Measurements from ENCODE around the gene KIF1B. TPM values are rescaled to one million over a fixed set of nuclear protein-coding genes. Genes with fewer than 3 reads are reported as not detected.

KIF1B gene
- total RNA-seq, 1 experiment from 2014 or later, result 33.0 TPM

DNA sequence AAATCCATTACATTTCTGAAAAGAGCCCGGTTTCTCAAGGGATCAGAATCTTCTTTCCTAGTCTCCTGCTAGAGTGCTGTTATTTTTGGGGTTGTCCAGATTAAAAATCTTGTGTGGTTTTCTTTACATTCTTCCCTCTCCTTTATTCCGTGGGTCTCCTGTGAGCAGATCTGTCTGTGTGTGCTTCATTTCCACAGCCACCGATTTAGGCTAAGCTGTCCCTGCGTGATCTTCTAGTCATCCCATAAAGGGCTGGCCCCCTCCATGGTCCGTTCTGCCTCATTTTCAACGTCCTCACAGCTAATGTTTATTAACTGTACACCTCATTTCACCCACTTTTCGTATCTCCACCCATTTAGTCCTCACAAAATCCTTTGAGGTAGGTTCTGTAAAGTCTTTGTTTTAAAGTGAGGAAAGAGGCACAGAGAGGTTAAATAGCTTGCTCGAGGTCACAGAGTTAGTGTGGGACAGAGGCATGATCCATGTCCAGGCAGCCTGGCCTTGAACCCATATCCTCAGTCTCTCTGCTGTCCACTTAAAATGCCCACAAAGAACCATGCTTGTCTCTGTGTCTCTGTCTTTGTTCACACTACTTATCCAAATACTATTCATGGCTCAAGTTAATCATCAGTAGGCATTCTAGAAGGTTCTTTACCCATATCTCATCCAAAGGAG is 38.2 kb upstream of the KIF1B start:
- ChIA-PET CTCF (no interaction called here), POLR2A (no interaction called here)
- H3K27me3 ChIP-seq (ENCODE audit: control insufficient read depth, insufficient read depth, low read length), result no peaks in the 10 kb centered on the region
- no TSS peak for BruUV-seq (replicated peaks)
- H3K4me1 ChIP-seq (ENCODE audit: control insufficient read depth, insufficient read depth, low read length), result no peaks in the 10 kb centered on the region
- no peak for TF ChIP-seq SIN3A (IDR thresholded peaks at IDR 0.05; ENCODE audit: borderline replicate concordance, insufficient read depth, low read depth, low read length)
- TF ChIP-seq, protein P1, sequence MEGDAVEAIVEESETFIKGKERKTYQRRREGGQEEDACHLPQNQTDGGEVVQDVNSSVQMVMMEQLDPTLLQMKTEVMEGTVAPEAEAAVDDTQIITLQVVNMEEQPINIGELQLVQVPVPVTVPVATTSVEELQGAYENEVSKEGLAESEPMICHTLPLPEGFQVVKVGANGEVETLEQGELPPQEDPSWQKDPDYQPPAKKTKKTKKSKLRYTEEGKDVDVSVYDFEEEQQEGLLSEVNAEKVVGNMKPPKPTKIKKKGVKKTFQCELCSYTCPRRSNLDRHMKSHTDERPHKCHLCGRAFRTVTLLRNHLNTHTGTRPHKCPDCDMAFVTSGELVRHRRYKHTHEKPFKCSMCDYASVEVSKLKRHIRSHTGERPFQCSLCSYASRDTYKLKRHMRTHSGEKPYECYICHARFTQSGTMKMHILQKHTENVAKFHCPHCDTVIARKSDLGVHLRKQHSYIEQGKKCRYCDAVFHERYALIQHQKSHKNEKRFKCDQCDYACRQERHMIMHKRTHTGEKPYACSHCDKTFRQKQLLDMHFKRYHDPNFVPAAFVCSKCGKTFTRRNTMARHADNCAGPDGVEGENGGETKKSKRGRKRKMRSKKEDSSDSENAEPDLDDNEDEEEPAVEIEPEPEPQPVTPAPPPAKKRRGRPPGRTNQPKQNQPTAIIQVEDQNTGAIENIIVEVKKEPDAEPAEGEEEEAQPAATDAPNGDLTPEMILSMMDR (IDR thresholded peaks at IDR 0.05), result no peak
- no peak for TF ChIP-seq TCF7L2 (IDR thresholded peaks at IDR 0.05; ENCODE audit: low read depth, low read length)
- no peak for TF ChIP-seq POLR2AphosphoS5 (IDR thresholded peaks at IDR 0.05; ENCODE audit: low read depth, low read length)
- TF ChIP-seq, protein P2, sequence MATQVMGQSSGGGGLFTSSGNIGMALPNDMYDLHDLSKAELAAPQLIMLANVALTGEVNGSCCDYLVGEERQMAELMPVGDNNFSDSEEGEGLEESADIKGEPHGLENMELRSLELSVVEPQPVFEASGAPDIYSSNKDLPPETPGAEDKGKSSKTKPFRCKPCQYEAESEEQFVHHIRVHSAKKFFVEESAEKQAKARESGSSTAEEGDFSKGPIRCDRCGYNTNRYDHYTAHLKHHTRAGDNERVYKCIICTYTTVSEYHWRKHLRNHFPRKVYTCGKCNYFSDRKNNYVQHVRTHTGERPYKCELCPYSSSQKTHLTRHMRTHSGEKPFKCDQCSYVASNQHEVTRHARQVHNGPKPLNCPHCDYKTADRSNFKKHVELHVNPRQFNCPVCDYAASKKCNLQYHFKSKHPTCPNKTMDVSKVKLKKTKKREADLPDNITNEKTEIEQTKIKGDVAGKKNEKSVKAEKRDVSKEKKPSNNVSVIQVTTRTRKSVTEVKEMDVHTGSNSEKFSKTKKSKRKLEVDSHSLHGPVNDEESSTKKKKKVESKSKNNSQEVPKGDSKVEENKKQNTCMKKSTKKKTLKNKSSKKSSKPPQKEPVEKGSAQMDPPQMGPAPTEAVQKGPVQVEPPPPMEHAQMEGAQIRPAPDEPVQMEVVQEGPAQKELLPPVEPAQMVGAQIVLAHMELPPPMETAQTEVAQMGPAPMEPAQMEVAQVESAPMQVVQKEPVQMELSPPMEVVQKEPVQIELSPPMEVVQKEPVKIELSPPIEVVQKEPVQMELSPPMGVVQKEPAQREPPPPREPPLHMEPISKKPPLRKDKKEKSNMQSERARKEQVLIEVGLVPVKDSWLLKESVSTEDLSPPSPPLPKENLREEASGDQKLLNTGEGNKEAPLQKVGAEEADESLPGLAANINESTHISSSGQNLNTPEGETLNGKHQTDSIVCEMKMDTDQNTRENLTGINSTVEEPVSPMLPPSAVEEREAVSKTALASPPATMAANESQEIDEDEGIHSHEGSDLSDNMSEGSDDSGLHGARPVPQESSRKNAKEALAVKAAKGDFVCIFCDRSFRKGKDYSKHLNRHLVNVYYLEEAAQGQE (IDR thresholded peaks at IDR 0.05; ENCODE audit: insufficient read depth in 1 of 2, low read depth in 2 of 2, low read length in 1 of 2), result no peak
- DNase-seq (ENCODE audit: low read depth, low spot score) (no peak), ATAC-seq (no peak)
- H3K27ac ChIP-seq (ENCODE audit: low read length), result no peak overlapping the region
- H3K4me3 ChIP-seq (ENCODE audit: low read depth in 2 of 2, low read length in 2 of 2), result no peak overlapping the region
- in situ Hi-C loops (cut with HindIII; ENCODE audit: low pct_unique_long_range_greater_than_20kb, low sequenced_read_pairs) (no loop called here), intact Hi-C loops (cut with micrococcal nuclease; ENCODE audit: unreplicated experiment) (no loop called here)
- no peaks in the 10 kb centered on the region for H3K9me3 ChIP-seq (ENCODE audit: control insufficient read depth, insufficient read depth, low read depth, low read length)
- peaks cover 9% of the 10 kb centered on the region for H3K36me3 ChIP-seq (ENCODE audit: control insufficient read depth, insufficient read depth, low read length)

DNA sequence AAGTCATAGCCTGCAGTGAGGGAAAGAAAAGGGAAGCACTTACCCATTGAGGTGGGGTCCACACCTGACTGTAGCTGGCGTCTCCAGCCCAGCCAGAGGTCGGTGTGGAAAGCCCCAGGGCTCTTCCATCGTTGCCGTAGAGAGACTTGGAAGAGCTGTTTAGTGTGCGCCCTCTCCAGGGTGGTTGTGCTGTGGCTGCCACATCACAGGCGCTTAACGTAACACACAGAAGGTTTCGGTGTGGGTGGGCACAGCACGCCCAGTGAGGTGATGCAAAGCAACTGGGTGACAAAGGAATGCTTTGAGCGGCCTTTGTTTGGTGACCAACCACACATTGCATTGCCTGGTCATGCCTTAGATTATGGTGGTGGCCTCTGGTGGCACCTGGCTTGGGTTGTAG is 36.8 kb upstream of the KIF1B start:
- ATAC-seq, result no peak

More for the DNA sequence above, 36.8 kb upstream of the KIF1B start:
- TF ChIP-seq POLR2AphosphoS5 (IDR thresholded peaks at IDR 0.05; ENCODE audit: low read depth, low read length) (no peak), TCF7L2 (IDR thresholded peaks at IDR 0.05; ENCODE audit: low read depth, low read length) (no peak), SIN3A (IDR thresholded peaks at IDR 0.05; ENCODE audit: borderline replicate concordance, insufficient read depth, low read depth, low read length) (no peak)
- TF ChIP-seq, protein P1 (IDR thresholded peaks at IDR 0.05), result no peak
- TF ChIP-seq, protein P2 (IDR thresholded peaks at IDR 0.05; ENCODE audit: insufficient read depth in 1 of 2, low read depth in 2 of 2, low read length in 1 of 2), result no peak
- intact Hi-C loops (cut with micrococcal nuclease; ENCODE audit: unreplicated experiment), result no loop called here
- BruUV-seq (replicated peaks), result no TSS peak
- in situ Hi-C loops (cut with HindIII; ENCODE audit: low pct_unique_long_range_greater_than_20kb, low sequenced_read_pairs), result no loop called here
- Histone ChIP-seq H3K4me1 (ENCODE audit: control insufficient read depth, insufficient read depth, low read length) (no peaks in the 10 kb centered on the region), H3K4me3 (ENCODE audit: low read depth in 2 of 2, low read length in 2 of 2) (no peak overlapping the region), H3K9me3 (ENCODE audit: control insufficient read depth, insufficient read depth, low read depth, low read length) (no peaks in the 10 kb centered on the region), H3K27ac (ENCODE audit: low read length) (no peak overlapping the region), H3K27me3 (ENCODE audit: control insufficient read depth, insufficient read depth, low read length) (no peaks in the 10 kb centered on the region), H3K36me3 (ENCODE audit: control insufficient read depth, insufficient read depth, low read length) (peaks cover 9% of the 10 kb centered on the region; the same call in 1 of the 2 replicates)
- POLR2A ChIA-PET, result no interaction called here
- CTCF ChIA-PET, result no interaction called here
- DNase-seq (ENCODE audit: low read depth, low spot score), result no peak

Data from Panc1 (cell line).